ENCODE data around the gene DHRS3.

- TF ChIP-seq CTCF (IDR thresholded peaks at IDR 0.05) (no peak), POLR2A (IDR thresholded peaks at IDR 0.05) (no peak), EP300 (IDR thresholded peaks at IDR 0.05) (no peak)
Observed at GRCh38 chr1:12601700-12602658, 16.0 kb downstream of the DHRS3 start.

Measured in suprapubic skin (tissue), 3 donors.